GM12873 (cell line): Measurements from ENCODE around the gene SGO2.

Experiments used
- CTCF ChIP-seq: IDR thresholded peaks from 2 replicates; pipeline ENCODE4 v1.5.1; 2012; ENCODE audit warnings: low read depth, mild to moderate bottlenecking, moderate library complexity, low read length, control low read depth; ENCODE audit not compliant: insufficient read depth; ENCODE audit errors: missing control alignments

SGO2 gene

GRCh38 chr2:200484934-200485333 lies 41.1 kb upstream of the SGO2 start:
- TF ChIP-seq CTCF = no peak

- TF ChIP-seq CTCF = no peak
Observed at GRCh38 chr2:200486529-200486928, 39.5 kb upstream of the SGO2 start.

- no peak for TF ChIP-seq CTCF
Observed at GRCh38 chr2:200488169-200488568, 37.8 kb upstream of the SGO2 start.

- no peak for TF ChIP-seq CTCF
Observed at GRCh38 chr2:200490001-200490400, 36.0 kb upstream of the SGO2 start.

GRCh38 chr2:200492656-200493055 lies 33.4 kb upstream of the SGO2 start:
- no peak for TF ChIP-seq CTCF

GRCh38 chr2:200494048-200494447 lies 32.0 kb upstream of the SGO2 start:
- no peak for TF ChIP-seq CTCF

GRCh38 chr2:200496696-200497095 lies 29.3 kb upstream of the SGO2 start:
- TF ChIP-seq CTCF = no peak
